CD4-positive, alpha-beta T cell (primary cell): ENCODE data around the gene MED15. TPM values are rescaled to one million over a fixed set of nuclear protein-coding genes. Genes with fewer than 3 reads are reported as not detected.

ENCODE experiments used
- ATAC-seq: fragments of 200-7000 bp; cut with Tn5 transposase; one replicate; pipeline ENCODE4 v1.10.0; 2022; ENCODE audit warnings: mild to moderate bottlenecking; ENCODE audit not compliant: poor library complexity
- CTCF ChIA-PET: fragments of 350-600 bp; sonication (Branson Sonifier 250); formaldehyde crosslinking; loops from one replicate; lab custom pipeline; 2021; ENCODE audit warnings: antibody characterized with exemption, inconsistent platforms; lab: Charles Lee
- POLR2A ChIA-PET: fragments of 350-600 bp; sonication (Branson Sonifier 250); formaldehyde crosslinking; loops from one replicate; lab custom pipeline; 2021; ENCODE audit warnings: antibody characterized with exemption, inconsistent platforms; lab: Charles Lee
- DNase-seq, 14 experiments: peaks; one replicate each; pipeline ENCODE4 v3.0.0-alpha.2; 2013 to 2020; ENCODE audit warnings: mixed read lengths in 2 of 14
- H3K27ac ChIP-seq, 2 donors: one replicate each; pipeline versions ENCODE4 v1.5.1 to v1.7.0; 2013; ENCODE audit warnings: low read length in 2 of 2, low read depth in 1 of 2, mild to moderate bottlenecking in 1 of 2
- H3K27me3 ChIP-seq, 2 experiments: 1 replicate in 1 of 2; 2 replicates in 1 of 2; pipeline versions ENCODE4 v1.6.1 to v1.7.0; 2013; ENCODE audit warnings: low read length in 2 of 2, control low read depth in 1 of 2, mild to moderate bottlenecking in 1 of 2, moderate library complexity in 1 of 2; ENCODE audit not compliant: insufficient read depth in 2 of 2, control insufficient read depth in 1 of 2
- H3K36me3 ChIP-seq: one replicate; pipeline ENCODE4 v1.6.1; 2013; ENCODE audit warnings: low read length, control low read depth; ENCODE audit not compliant: insufficient read depth
- H3K4me1 ChIP-seq: one replicate; pipeline ENCODE4 v1.6.1; 2013; ENCODE audit warnings: low read length, control low read depth; ENCODE audit not compliant: insufficient read depth
- H3K4me3 ChIP-seq: one replicate; pipeline ENCODE4 v1.5.1; 2013; ENCODE audit warnings: mild to moderate bottlenecking, low read length, moderate library complexity
- H3K9me3 ChIP-seq, 2 experiments: 1 replicate in 1 of 2; 2 replicates in 1 of 2; pipeline versions ENCODE4 v1.6.1 to v1.7.0; 2013; ENCODE audit warnings: low read length in 2 of 2, mild to moderate bottlenecking in 2 of 2, control low read depth in 1 of 2, moderate library complexity in 1 of 2; ENCODE audit not compliant: control insufficient read depth in 1 of 2, insufficient read depth in 1 of 2
- H3K27ac Mint-ChIP-seq: one replicate; pipeline ENCODE4 v1.8.0; 2020; ENCODE audit warnings: mixed read lengths
- H3K27me3 Mint-ChIP-seq: one replicate; pipeline ENCODE4 v1.8.0; 2021; ENCODE audit warnings: mixed read lengths
- H3K36me3 Mint-ChIP-seq: one replicate; pipeline ENCODE4 v1.8.0; 2021; ENCODE audit warnings: low read depth, mixed read lengths
- H3K4me1 Mint-ChIP-seq: one replicate; pipeline ENCODE4 v1.8.0; 2021; ENCODE audit warnings: low read depth, mixed read lengths
- H3K4me3 Mint-ChIP-seq: one replicate; pipeline ENCODE4 v1.8.0; 2020; ENCODE audit warnings: mild to moderate bottlenecking, mixed read lengths
- H3K9me3 Mint-ChIP-seq: one replicate; pipeline ENCODE4 v1.8.0; 2020; ENCODE audit warnings: mixed read lengths
- CTCF ChIP-seq: fragments of 200-600 bp; IDR thresholded peaks from one replicate; pipeline ENCODE4 v1.8.0; 2022; ENCODE audit warnings: antibody characterized with exemption, mild to moderate bottlenecking
- intact Hi-C, 2 experiments: fragments of 100-400 bp; cut with DNase I in 1 of 2; cut with micrococcal nuclease in 1 of 2; formaldehyde crosslinking; loops; one replicate each; pipeline versions ENCODE4 v1.15.1 to v1.9.0; 2023 to 2025; cut with DNase I, micrococcal nuclease
- total RNA-seq, 174 experiments: library from RNA in 2 of 174; stranded (reverse) in 2 of 174; gene quantifications; one replicate each; pipeline ENCODE4 v1.2.3 and lab custom pipeline; 2021 to 2026

The MED15 gene
- total RNA-seq, 2 experiments from 2014 or later, result 181 to 191 TPM

- H3K9me3 Mint-ChIP-seq, result no peaks in the 10 kb centered on the region
- H3K36me3 Mint-ChIP-seq, result no peaks in the 10 kb centered on the region
- no peak for ATAC-seq
- H3K27me3 Mint-ChIP-seq, result no peaks in the 10 kb centered on the region
- Histone ChIP-seq H3K27ac (no peak overlapping the region), H3K4me3 (no peak overlapping the region), H3K36me3 (no peaks in the 10 kb centered on the region), H3K27me3 (no peaks in the 10 kb centered on the region), H3K9me3 (no peaks in the 10 kb centered on the region), H3K4me1 (no peaks in the 10 kb centered on the region)
- ChIA-PET CTCF (no interaction called here), POLR2A (no interaction called here)
- no peak for DNase-seq
- H3K4me3 Mint-ChIP-seq, result no peak overlapping the region
- no peak overlapping the region for H3K27ac Mint-ChIP-seq
- intact Hi-C loops, result no loop called here
- H3K4me1 Mint-ChIP-seq, result no peaks in the 10 kb centered on the region
- no peak for TF ChIP-seq CTCF
Observed at GRCh38 chr22:20595461-20595860, 88.1 kb downstream of the MED15 start.

DNA sequence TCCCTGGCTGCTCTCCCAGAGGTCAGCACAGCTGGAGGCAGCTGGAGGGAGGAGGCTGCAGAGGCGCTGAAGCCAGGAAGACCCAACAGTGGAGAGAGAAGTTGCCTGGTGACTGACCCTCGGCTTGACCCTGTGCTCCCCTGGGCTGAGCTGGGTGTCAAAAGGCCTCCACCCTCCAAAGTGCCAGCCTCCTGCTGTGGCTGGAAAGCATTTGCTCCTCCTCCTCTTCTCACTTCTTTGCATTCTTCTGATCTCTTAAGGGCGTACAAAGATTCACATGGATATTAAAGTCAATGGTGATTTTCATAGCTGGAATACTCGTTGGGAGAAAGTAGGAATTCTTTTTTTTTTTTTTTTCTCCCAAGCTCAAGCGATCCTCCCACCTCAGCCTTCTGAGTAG lies 91.7 kb downstream of the MED15 start:
- no peaks in the 10 kb centered on the region for H3K36me3 ChIP-seq
- H3K27me3 Mint-ChIP-seq, result no peaks in the 10 kb centered on the region
- ATAC-seq (no peak), DNase-seq (no peak)
- H3K9me3 ChIP-seq, result no peaks in the 10 kb centered on the region
- no peaks in the 10 kb centered on the region for H3K36me3 Mint-ChIP-seq
- H3K27ac ChIP-seq, result no peak overlapping the region
- H3K4me3 ChIP-seq, result no peak overlapping the region
- ChIA-PET POLR2A (interaction anchor here (0.5 kb wide), 1 partner anchor 111 kb away, joined by 3 read pairs; no protein-coding TSS in a partner anchor), CTCF (no interaction called here)
- H3K4me1 ChIP-seq, result no peaks in the 10 kb centered on the region
- H3K27ac Mint-ChIP-seq, result no peak overlapping the region
- no peaks in the 10 kb centered on the region for H3K4me1 Mint-ChIP-seq
- TF ChIP-seq CTCF, result no peak
- no peak overlapping the region for H3K4me3 Mint-ChIP-seq
- H3K9me3 Mint-ChIP-seq, result no peaks in the 10 kb centered on the region
- H3K27me3 ChIP-seq, result no peaks in the 10 kb centered on the region
- intact Hi-C loops, result no loop called here

DNA sequence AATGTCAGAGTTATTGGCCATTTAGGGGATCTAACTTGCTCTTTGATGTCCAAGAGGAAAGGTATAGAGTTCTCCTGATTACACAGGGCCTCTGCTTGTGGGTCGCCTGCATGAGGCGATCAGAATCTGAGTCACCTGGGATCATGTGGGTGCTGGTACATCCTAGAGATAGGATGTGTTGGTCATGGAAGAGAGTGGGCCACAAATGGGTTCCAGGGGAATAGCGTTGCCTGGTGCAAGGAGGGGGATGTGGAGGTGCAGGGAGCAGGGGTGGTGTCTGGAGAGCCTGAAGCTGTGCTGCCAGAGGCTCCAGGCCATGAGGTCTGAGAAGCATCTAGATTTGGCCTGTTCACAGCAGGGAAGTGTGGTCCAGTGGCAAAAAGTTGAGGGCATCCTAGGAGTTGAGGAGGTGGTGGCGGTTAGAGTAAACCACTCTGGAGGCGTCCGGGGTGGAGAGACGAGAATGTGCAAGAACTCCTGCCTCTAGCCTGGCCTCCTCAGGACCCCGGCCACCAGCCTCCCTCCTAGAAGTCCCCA lies 92.8 kb downstream of the MED15 start:
- H3K4me1 ChIP-seq, result no peaks in the 10 kb centered on the region
- no peaks in the 10 kb centered on the region for H3K27me3 Mint-ChIP-seq
- CTCF ChIA-PET, result no interaction called here
- intact Hi-C loops, result loop anchor here in 1 of 2 experiments (2.0 kb wide), 1 partner anchor 19 kb away; no protein-coding TSS in a partner anchor
- H3K36me3 Mint-ChIP-seq, result no peaks in the 10 kb centered on the region
- no peak overlapping the region for H3K4me3 Mint-ChIP-seq
- H3K27ac Mint-ChIP-seq, result no peak overlapping the region
- H3K27ac ChIP-seq, result no peak overlapping the region
- ATAC-seq, result no peak
- POLR2A ChIA-PET, result no interaction called here
- H3K4me3 ChIP-seq, result no peak overlapping the region
- no peak for TF ChIP-seq CTCF
- no peaks in the 10 kb centered on the region for H3K9me3 Mint-ChIP-seq
- H3K4me1 Mint-ChIP-seq, result no peaks in the 10 kb centered on the region
- no peaks in the 10 kb centered on the region for H3K36me3 ChIP-seq
- H3K27me3 ChIP-seq, result no peaks in the 10 kb centered on the region
- no peak for DNase-seq
- no peaks in the 10 kb centered on the region for H3K9me3 ChIP-seq
